GM21786 (cell line): ENCODE data around the gene OLAH.
"Not testable (repeated sequence)": the region's sequence is repeated elsewhere in the genome, so short reads cannot be mapped to it uniquely, and the experiment has no call there.

Experiments
- ATAC-seq: cut with Tn5 transposase; IDR thresholded peaks from one replicate; pipeline ENCODE4 v1.9.1; 2021; ENCODE audit not compliant: unreplicated experiment

The OLAH gene

GRCh38 chr10:15043674-15044073 lies at the start of gene OLAH:
Gene OLAH, plus strand, starts transcription at chr10:15043943. Its CDS starts 3,346 bp downstream, at chr10:15047289.
- no peak for ATAC-seq

GRCh38 chr10:14995964-14996565 lies 47.7 kb upstream of the OLAH start:
- ATAC-seq, result no peak

- not testable (repeated sequence) for ATAC-seq
These were observed 30.2 kb upstream of the OLAH start for GRCh38 chr10:15013530-15013929.

GRCh38 chr10:15015451-15015850 lies 28.3 kb upstream of the OLAH start:
- no peak for ATAC-seq

DNA sequence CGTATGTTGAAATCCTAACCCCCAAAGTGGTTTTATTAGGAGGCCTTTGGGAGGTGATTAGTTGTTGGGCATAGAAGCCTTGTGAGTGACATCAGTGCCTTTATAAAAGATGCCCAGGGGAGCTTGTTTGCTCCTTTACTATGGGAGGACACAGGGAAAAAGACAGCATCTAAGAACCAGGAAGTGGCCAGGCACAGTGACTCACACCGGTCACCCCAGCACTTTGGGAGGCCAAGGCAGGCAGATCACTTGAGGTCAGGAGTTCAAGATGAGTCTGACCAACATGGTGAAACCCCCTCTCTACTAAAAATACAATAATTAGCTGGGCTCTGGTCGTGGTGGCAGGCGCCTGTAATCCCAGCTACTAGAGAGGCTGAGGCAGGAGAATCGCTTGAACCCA lies 22.8 kb upstream of the OLAH start:
- ATAC-seq, result not testable (repeated sequence)

- not testable (repeated sequence) for ATAC-seq
These were observed 20.7 kb upstream of the OLAH start for GRCh38 chr10:15023079-15023478.

- not testable (repeated sequence) for ATAC-seq
These were observed 19.4 kb upstream of the OLAH start for GRCh38 chr10:15024017-15025004.

DNA sequence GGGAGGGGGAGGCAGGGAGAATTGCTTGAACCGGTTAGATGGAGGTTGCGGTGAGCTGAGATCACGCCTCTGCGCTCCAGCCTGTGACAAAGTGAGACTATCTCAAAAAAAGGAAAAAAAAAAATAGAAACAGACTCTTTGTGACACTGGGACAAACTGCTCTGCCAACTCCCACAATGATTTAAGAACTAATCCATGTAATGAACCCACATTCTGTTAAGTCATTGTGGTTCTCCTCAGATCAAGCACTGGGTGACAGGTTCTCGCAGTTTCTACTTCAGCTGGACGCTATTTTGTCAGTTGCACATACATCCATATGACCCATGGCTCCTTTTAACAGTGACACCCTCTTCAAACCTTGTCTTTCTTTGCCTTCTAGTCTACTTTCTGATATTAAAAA lies 18.7 kb upstream of the OLAH start:
- not testable (repeated sequence) for ATAC-seq

GRCh38 chr10:15027741-15028140 lies 16.0 kb upstream of the OLAH start:
- no peak for ATAC-seq

- ATAC-seq, result no peak
These were observed 8.1 kb upstream of the OLAH start for GRCh38 chr10:15035385-15036301.

GRCh38 chr10:15037691-15038090 lies 6.1 kb upstream of the OLAH start:
- ATAC-seq, result no peak

DNA sequence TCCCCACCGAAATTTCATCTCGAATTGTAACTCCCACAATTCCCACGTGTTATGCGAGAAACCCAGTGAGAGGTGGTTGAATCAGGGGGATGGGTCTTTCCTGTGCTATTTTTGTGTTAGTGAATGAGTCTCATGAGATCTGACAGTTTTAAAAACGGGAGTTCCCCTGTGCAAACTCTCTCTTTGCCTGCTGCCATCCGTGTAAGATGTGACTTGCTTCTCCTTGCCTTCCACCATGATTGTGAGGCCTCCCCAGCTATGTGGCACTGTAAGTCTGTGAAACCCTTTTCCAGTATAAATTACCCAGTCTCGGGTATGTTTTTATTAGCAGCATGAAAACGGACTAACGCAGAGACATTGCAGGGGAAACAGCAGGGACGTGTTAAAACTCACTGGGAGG lies 5.3 kb upstream of the OLAH start:
- ATAC-seq, result no peak

- ATAC-seq, result no peak
These were observed 1.6 kb downstream of the OLAH start for GRCh38 chr10:15045380-15045779.

DNA sequence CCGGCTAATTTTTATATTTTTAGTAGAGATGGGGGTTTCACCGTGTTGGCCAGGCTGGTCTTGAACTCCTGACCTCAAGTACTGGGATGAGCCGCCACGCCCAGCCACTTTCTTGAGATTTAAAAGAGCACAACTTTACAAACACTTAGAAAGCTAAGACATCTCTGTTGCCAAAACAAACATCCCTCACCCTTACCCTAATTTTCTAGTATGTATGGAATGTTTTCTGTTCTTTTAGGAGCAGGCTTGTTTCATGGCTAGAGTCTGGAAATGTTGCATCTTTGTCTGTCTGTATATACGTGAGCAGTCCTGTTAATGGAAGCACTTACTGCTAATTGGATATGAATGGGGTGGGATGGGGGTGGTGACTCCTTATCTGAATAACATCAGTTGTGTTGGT lies 2.9 kb downstream of the OLAH start:
- no peak for ATAC-seq

DNA sequence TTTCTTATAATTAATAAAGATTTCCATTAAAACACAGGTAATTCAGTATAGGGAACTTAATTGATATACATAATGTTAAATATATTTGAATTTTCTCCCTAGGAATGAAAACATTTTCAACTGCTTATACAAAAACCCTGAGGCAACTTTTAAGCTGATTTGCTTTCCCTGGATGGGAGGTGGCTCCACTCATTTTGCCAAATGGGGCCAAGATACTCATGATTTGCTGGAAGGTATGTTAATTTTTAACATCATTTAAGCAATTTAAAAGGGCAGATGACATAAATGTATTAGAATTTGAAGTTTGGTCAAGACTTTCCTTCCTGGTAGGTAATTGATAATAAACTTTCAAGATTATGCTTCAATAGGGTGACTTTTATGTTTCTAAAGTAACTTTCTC lies 5.8 kb downstream of the OLAH start:
- ATAC-seq, result no peak

GRCh38 chr10:15052121-15052520 lies 8.4 kb downstream of the OLAH start:
- no peak for ATAC-seq

GRCh38 chr10:15053061-15053460 lies 9.3 kb downstream of the OLAH start:
- ATAC-seq, result no peak

GRCh38 chr10:15058689-15059088 lies 14.9 kb downstream of the OLAH start:
- no peak for ATAC-seq

- no peak for ATAC-seq
These were observed 16.2 kb downstream of the OLAH start for GRCh38 chr10:15059914-15060313.

DNA sequence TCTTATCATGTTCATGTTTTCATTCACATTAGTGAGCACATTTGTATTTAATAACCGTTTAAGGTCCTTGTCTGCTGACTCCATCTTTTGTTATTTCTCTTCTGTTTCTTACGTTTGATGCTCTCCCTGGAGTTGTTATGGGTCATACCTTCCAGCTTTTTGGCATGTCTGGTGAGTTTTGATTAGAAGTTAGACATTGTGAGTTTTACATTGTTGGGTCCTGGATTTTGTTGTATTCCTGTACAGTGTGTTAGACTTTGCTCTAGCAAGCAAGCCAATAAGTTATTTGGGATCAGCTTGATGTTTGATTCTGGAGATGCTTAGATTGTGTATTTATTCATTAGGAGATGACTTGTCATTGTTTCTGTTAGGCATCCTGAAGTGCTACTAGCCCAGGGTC lies 16.9 kb downstream of the OLAH start:
- no peak for ATAC-seq

DNA sequence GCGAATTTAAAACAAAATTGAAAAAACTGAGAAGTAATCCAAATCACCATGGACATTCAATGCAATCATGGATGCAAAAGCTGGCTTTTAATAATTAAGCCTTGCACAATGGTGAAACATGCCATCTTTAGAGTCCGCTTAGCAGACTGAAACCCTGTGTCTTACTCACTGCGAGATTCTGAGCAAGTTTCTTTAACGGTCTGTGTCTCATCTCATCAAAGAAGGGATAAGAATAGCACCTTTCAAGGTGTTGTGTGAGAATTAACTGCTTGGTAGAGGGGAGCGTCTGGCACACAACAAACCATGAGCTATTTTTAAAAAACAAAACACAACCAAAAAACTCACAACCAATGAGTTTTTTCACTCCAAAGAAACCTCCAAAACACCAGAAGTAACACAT lies 23.4 kb downstream of the OLAH start:
- ATAC-seq, result peak; percentile 52
